K562 (cell line): ENCODE data around the gene DDIT3. TPM values are rescaled to one million over a fixed set of nuclear protein-coding genes. Genes with fewer than 3 reads are reported as not detected.

Experiments used
- CBFB ChIP-seq: sonication (generic); formaldehyde crosslinking; IDR thresholded peaks from 2 replicates; pipeline ENCODE4 v1.4.0; 2020; ENCODE audit warnings: mild to moderate bottlenecking, missing genetic modification reagents
- EGR1 ChIP-seq: fragments of 450-650 bp; conservative IDR thresholded peaks from 2 replicates; pipeline ENCODE4 v1.6.1; 2017; ENCODE audit warnings: mild to moderate bottlenecking
- EHMT2 ChIP-seq: fragments of 450-650 bp; IDR thresholded peaks from 2 replicates; pipeline ENCODE4 v1.6.1; 2018; ENCODE audit warnings: antibody characterized with exemption
- ELK1 ChIP-seq: sonication (generic); formaldehyde crosslinking; IDR thresholded peaks from 2 replicates; pipeline ENCODE4 v1.8.1; 2022; ENCODE audit warnings: missing genetic modification reagents
- ESRRA ChIP-seq: fragments of 450-650 bp; IDR thresholded peaks from 2 replicates; pipeline ENCODE4 v1.6.1; 2014; ENCODE audit warnings: low read depth, mild to moderate bottlenecking, moderate library complexity, borderline replicate concordance
- ETS1 ChIP-seq: conservative IDR thresholded peaks from 2 replicates; pipeline ENCODE4 v1.6.1; 2011; ENCODE audit warnings: low read depth, mild to moderate bottlenecking, low read length; ENCODE audit not compliant: control insufficient read depth
- GMEB1 ChIP-seq: fragments of 250-450 bp; sonication (Bioruptor Pico); IDR thresholded peaks from 2 replicates; pipeline ENCODE4 v1.4.0; 2020; ENCODE audit warnings: mild to moderate bottlenecking
- KLF16 ChIP-seq: IDR thresholded peaks from 2 replicates; pipeline ENCODE4 v1.6.1; 2016; ENCODE audit warnings: antibody characterized with exemption
- MLX ChIP-seq, 2 experiments: fragments of 450-650 bp in 1 of 2; sonication (generic) in 1 of 2; formaldehyde crosslinking; conservative IDR thresholded peaks; 2 replicates each; pipeline versions ENCODE4 v1.4.0 to v1.8.1; 2020 to 2022; ENCODE audit warnings: mild to moderate bottlenecking in 1 of 2, missing genetic modification reagents in 1 of 2
- MNT ChIP-seq, 2 experiments: fragments of 450-650 bp; conservative IDR thresholded peaks; 2 replicates each; pipeline ENCODE4 v1.6.1; 2017; ENCODE audit warnings: mild to moderate bottlenecking in 2 of 2, moderate library complexity in 2 of 2
- MTA1 ChIP-seq: fragments of 450-650 bp; IDR thresholded peaks from 2 replicates; pipeline ENCODE4 v1.6.1; 2017; ENCODE audit warnings: borderline replicate concordance
- NFATC3 ChIP-seq: fragments of 450-650 bp; IDR thresholded peaks from 2 replicates; pipeline ENCODE4 v1.6.1; 2017; ENCODE audit warnings: mild to moderate bottlenecking
- POLR2AphosphoS2 ChIP-seq: IDR thresholded peaks from 2 replicates; pipeline ENCODE4 v1.6.1; 2012; ENCODE audit warnings: low read length, improper control_type of control experiment
- RAD21 ChIP-seq, 2 experiments: fragments of 250-450 bp in 1 of 2; fragments of 450-650 bp in 1 of 2; sonication (Bioruptor Pico) in 1 of 2; formaldehyde crosslinking in 1 of 2; IDR thresholded peaks in 1 of 2; conservative IDR thresholded peaks in 1 of 2; 2 replicates each; pipeline versions ENCODE4 v1.4.0 to v1.8.0; 2020 to 2022; ENCODE audit warnings: mild to moderate bottlenecking in 2 of 2, moderate library complexity in 1 of 2
- RB1 ChIP-seq: fragments of 450-650 bp; IDR thresholded peaks from 2 replicates; pipeline ENCODE4 v1.6.1; 2017; ENCODE audit warnings: low read depth, mild to moderate bottlenecking
- SMC3 ChIP-seq: conservative IDR thresholded peaks from 2 replicates; pipeline ENCODE4 v1.6.1; 2011; ENCODE audit warnings: low read depth, low read length, improper control_type of control experiment; ENCODE audit not compliant: insufficient read depth
- TAL1 ChIP-seq: fragments of 450-650 bp; IDR thresholded peaks from 2 replicates; pipeline ENCODE4 v1.6.1; 2016; ENCODE audit warnings: mild to moderate bottlenecking
- TGIF2 ChIP-seq: sonication (generic); formaldehyde crosslinking; IDR thresholded peaks from 2 replicates; pipeline ENCODE4 v1.8.1; 2022; ENCODE audit warnings: mild to moderate bottlenecking, missing genetic modification reagents, moderate library complexity
- ZKSCAN1 ChIP-seq: fragments of 150-350 bp; IDR thresholded peaks from 2 replicates; pipeline ENCODE4 v1.6.1; 2016; ENCODE audit warnings: low read depth, low read length
- ZNF124 ChIP-seq: sonication (generic); formaldehyde crosslinking; IDR thresholded peaks from 2 replicates; pipeline ENCODE4 v1.8.1; 2022; ENCODE audit warnings: missing genetic modification reagents
- ZNF175 ChIP-seq: fragments of 200-800 bp; sonication (Bioruptor generic); IDR thresholded peaks from 2 replicates; pipeline ENCODE4 v1.6.1; 2016; ENCODE audit warnings: low read depth, mild to moderate bottlenecking, missing genetic modification characterization, missing compliant biosample characterization
- ZNF217 ChIP-seq: sonication (generic); formaldehyde crosslinking; IDR thresholded peaks from 2 replicates; pipeline ENCODE4 v1.8.0; 2022; ENCODE audit warnings: mild to moderate bottlenecking, missing genetic modification reagents
- ZNF561 ChIP-seq: fragments of 450-650 bp; formaldehyde crosslinking; conservative IDR thresholded peaks from 2 replicates; pipeline ENCODE4 v1.4.0; 2020; ENCODE audit warnings: mild to moderate bottlenecking, moderate library complexity
- polyA plus RNA-seq, 8 experiments: library from polyadenylated mRNA; depleted of rRNA in 4 of 8; stranded (reverse) in 5 of 8; unstranded in 3 of 8; fragments of >200 nt; fragmentation: Nextera tagmentation in 2 of 8; fragmentation: Illumina TruSeq in 1 of 8; extraction: Ambion mirVana in 2 of 8; extraction: Trizol in 1 of 8; gene quantifications; 2 replicates each; pipeline versions ENCODE4 v1.2.1 to v1.2.3, GENCODE V29; 2011 to 2014; ENCODE audit warnings: inconsistent platforms in 1 of 8, missing spikeins in 1 of 8
- total RNA-seq, 7 experiments: library from RNA; depleted of rRNA in 6 of 7; stranded (reverse); fragments of >200 nt in 6 of 7; fragmentation: Illumina TruSeq in 2 of 7; extraction: Trizol in 2 of 7; gene quantifications; 2 replicates each; pipeline versions ENCODE4 v1.2.1 to v1.2.3, GENCODE V29; 2011 to 2021; ENCODE audit warnings: low replicate concordance in 1 of 7

DDIT3 gene
- total and polyA plus RNA-seq, 9 of the 15 experiments (the other 6 are each of a cell fraction or from before 2014, with no cell fraction given) = 59.1 to 272 (median 89.9) TPM

GRCh38 chr12:57549909-57550640 lies 29.8 kb upstream of the DDIT3 start, which contains the start of gene KIF5A (continued):
- TF ChIP-seq GMEB1 (no peak), NFATC3 (no peak), TGIF2 (CRISPR knock-in tag) (no peak), ZNF175 (CRISPR knock-in tag) (no peak), ESRRA (no peak), MTA1 (no peak), POLR2AphosphoS2 (no peak), TAL1 (no peak), ZNF124 (no peak), CBFB (CRISPR knock-in tag) (no peak), RB1 (peak; percentile 55; the same call in 1 of the 2 replicates), ZNF217 (CRISPR knock-in tag) (no peak), MNT (conservative IDR thresholded peaks at IDR 0.05) (no peak), ETS1 (no peak; the same call in 1 of the 2 replicates), RAD21 (CRISPR knock-in tag; conservative IDR thresholded peaks at IDR 0.05 in 1 of 2, IDR thresholded peaks at IDR 0.05 in 1 of 2) (0 out of 4 replicates have a peak, but pooled peaks of 1 of the 2 experiments have one; percentile 9), EHMT2 (no peak), ZNF561 (CRISPR knock-in tag) (no peak), SMC3 (no peak), KLF16 (no peak), EGR1 (peak; percentile 69), ELK1 (CRISPR knock-in tag) (no peak), MLX (CRISPR knock-in tag; conservative IDR thresholded peaks at IDR 0.05) (no peak), ZKSCAN1 (no peak)
